IPS DF 19.7 (cell line): ENCODE measurements around the gene DCAF16.
"Not testable (repeated sequence)": the region's sequence is repeated elsewhere in the genome, so short reads cannot be mapped to it uniquely, and the experiment has no call there.

ENCODE experiments used
- DNase-seq: peaks from one replicate; pipeline ENCODE4 v3.0.0-alpha.2; 2013; ENCODE audit warnings: low read depth, low spot score

DCAF16 gene

DNA sequence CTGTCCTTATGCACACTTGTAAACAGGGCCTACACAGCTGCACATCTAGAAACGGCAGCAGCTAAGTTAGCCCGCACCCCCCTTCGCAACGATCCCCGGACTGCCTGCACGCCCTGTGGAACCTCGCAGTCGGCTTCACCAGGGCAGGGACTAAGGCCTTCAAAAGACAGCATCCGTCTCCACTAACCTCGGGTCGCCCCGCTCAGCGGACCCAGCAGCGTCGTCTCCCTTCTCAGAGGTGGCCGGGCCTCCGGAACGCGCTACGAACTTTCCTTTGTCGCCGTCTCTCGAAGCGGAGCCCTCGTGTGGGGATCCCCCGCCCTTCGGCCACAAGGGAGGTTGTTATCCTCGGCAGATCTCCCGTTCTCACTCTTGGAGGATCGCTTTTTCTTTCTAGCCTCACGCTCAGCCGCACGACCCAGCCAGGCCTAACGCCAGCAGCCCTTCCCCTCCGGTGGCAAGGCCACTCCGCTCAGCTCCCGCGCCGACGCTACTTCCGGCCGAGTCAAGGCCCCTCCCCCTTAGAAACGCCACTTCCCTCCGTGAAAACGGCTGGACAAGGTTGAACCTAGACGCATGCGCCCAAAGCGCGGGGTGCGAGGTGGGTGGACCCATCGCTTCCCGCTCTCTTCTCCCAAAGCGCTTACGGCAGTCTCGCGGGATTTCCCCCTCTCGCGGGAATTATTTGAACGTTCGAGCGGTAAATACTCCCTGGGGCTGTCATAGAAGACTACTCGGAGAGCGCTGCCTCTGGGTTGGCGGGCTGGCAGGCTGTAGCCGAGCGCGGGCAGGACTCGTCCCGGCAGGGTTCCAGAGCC lies at the start of gene DCAF16, which contains the start of gene NCAPG:
Gene DCAF16, minus strand, starts transcription at position 498 of the 818 bp plus-strand sequence. CDS start 6,616 bp downstream, outside the sequence.
Gene NCAPG, plus strand, starts transcription at position 720 of the 818 bp plus-strand sequence. CDS start 99 bp downstream, outside the sequence.
- DNase-seq: peak; percentile 94

DNA sequence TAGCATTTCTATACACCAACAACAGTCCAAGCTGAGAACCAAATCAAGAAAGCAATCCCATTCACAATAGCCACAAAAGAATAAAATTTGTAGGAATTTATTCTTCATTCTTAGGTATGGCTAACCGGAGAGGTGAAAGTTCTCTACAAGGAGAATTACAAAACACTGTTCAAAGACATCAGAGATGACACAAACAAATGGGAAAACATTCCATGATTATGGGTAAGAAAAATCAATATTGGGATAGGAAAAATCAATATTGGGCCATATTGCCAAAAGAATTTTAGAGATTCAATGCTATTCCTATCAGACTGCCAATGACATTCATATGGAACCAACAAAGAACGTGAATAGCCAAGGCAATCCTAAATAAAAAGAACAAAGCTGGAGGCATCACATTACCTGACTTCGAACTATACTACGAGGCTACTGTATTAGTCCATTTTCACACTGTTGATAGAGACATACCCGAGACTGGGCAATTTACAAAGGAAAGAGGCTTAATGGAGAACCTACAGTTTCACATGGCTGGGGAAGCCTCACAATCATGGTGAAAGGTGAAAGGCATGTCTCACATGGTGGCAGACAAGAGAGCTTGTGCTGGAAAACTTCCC lies 49.3 kb upstream of the DCAF16 start:
- DNase-seq: no peak

DNA sequence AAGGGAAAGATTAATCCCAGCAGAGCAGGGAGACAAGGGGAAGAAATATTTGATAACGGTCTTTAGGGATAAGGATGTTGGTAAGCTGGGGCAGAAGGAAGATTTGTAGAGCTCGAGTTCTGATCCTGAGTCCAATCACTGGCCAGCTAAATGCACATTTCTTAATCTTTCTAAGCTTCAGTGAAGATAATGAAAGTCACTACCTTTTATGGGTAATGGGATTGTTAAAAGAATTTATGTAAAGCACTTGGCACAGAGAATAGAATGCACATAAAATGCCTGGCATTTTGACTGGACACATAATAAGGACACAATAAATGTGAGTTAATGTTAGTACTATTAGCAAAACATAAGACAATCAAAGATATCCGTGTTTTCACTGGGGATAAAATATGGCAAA lies 43.5 kb upstream of the DCAF16 start:
- no peak for DNase-seq

DNA sequence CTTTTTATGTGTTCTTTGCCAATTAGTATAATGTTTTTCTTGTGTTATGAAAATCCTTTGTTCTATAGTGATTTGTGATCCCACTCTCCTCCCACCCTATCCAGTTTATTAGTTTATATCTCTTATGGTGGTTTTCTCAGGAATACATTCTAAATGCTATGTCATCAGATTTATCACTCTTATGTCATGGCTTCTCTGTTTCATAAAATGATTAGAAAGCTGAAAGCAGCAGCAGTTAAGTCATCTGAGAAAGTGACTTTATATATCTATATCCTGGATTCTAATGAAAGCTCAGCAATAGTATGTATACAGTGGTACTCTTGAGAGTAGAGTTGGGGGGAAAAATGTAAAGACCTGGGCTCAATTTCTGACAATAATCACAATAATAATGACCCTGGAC lies 41.4 kb upstream of the DCAF16 start:
- no peak for DNase-seq

DNA sequence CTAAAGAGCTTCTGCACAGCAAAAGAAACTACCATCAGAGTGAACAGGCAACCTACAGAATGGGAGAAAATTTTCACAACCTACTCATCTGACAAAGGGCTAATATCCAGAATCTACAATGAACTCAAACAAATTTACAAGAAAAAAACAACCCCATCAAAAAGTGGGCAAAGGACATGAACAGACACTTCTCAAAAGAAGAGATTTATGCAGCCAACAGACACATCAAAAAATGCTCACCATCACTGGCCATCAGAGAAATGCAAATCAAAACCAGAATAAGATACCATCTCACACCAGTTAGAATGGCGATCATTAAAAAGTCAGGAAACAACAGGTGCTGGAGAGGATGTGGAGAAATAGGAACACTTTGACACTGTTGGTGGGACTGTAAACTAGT lies 39.7 kb upstream of the DCAF16 start:
- DNase-seq: not testable (repeated sequence)

DNA sequence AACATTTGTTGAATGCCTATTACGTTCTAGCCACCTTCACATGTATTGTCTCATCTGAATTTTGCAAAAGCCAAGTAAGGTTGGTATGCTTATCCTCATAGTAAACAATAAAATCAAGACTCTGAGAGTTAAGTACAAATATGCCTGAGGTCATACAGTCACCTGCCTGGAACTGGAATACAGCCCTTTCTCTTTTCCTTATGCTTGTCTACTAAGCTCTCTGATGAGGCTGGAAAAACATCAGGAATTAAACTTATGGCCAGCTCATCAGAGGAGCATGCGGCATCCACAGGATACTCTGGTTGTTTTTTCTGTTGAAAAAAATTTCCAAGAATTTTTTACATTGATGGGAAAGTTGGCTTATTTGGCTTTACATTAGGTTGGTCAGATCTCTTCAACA lies 35.7 kb upstream of the DCAF16 start:
- DNase-seq: no peak

DNA sequence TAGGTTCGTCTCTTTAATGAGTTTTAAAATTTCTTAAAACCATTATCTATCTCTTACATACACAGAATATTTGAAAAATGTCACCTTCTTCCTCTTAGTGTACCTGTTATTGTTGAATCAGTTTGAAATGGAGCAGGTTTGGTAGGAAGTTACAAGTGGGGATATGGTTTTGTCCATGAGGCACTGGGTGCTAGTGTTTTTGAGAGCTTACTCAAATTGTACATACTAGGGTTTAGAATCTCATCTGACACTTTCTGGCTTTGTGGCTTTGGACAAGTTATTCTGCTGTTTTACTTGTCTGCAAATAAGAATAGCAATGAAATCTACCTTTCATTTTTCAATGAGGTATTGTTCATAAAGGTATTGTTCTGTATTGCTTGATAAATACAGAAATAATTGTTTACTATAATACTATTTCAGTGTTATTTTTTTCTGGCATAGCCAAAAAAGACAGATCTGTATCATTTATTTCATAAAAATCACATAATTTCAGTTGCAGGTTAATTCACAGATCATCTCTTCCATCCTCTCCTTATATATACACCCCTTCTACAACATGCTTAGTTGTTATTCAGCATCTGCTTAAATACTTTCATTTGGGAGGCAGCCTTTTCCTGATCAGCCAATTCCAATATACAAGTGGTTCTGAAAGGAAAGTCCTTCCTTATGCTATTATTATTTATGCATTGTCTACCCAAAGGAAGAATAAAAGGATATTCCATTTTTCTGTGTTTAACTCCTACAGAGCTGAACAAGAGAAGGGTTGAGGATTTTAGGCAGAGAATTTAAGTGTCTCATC lies 13.5 kb upstream of the DCAF16 start:
- no peak for DNase-seq

DNA sequence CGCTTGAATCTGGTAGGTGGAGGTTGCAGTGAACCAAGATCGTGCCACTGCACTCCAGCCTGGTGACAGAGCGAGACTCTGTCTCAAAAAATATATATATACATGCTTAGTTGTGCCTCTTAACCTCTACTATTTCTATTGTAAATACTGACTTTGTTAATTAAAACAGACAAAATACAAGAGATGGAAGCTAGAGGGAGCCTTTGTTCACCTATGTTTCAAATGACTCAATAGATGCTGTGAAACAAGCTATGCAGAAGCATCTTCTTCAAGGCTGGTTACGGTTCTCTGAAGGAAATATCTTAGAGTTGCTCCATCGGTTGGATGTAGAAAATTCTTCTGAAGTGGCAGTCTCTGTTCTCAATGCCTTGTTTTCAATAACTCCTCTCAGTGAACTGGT lies 6.5 kb upstream of the DCAF16 start:
- no peak for DNase-seq

DNA sequence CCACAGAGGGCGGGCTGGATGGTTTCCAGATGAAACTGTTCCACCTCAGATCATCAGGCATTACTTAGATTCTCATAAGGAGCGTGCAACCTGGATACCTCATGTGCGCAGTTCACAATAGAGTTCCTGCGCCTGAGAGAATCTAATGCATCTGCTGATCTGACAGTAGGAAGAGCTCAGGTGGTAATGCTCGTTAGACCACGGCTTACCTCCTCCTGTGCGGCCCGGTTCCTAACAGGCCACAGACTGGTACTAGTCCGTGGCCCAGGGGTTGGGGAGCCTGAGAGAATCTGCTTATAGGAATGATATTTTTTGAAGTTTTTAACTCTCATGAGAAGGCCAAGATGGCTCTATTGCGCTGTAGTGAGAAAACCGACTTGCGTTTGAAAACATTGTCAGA lies 5.6 kb upstream of the DCAF16 start:
- DNase-seq: no peak

DNA sequence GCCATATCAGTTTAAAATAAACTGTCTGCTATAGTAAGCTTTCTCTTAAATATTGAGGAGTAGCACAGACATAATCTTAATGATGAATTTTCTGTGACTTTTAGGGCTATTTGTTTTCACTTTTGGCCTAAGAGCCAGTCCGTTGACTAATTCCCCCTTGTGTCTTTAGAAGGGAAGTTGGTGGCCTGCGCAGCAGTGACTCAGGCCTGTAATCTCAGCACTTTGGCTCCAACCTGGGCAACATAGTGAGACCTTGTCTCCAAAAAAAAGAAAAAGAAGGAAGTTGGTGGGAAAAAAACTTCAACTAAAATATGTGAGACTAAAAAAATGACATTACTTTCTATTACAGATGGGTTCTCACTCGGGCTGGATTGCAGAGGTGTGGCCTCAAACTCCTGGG lies 3.6 kb upstream of the DCAF16 start:
- DNase-seq: no peak

DNA sequence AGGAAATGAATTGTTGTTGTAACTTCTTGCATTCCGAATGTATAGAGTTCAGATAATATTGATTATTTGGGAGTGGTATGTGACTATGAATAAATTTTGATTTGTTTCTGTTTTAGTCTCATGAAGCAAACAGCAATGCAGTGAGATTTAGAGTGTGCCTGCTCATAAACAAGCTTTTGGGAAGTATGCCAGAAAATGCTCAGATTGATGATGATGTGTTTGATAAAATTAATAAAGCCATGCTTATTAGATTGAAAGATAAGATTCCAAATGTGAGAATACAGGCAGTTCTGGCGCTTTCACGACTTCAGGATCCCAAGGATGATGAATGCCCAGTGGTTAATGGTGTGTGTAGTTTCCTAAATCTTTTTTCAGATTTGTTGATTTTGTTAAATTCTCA lies 2.2 kb upstream of the DCAF16 start:
- no peak for DNase-seq

DNA sequence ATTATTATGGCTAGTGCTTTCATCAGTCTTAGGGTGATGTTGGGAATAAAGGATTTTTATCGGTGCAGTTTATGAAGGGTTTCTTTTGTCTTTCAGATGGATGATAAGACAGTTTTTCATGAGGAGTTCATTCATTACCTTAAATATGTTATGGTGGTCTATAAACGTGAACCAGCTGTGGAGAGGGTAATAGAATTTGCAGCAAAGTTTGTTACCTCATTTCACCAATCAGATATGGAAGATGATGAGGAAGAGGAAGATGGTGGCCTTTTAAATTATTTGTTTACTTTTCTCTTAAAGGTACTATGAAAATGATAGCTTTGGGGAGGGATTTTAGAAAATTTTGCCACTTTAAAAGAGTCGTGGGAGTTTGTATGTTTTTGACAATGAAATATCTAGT lies 1.6 kb upstream of the DCAF16 start:
- DNase-seq: no peak

DNA sequence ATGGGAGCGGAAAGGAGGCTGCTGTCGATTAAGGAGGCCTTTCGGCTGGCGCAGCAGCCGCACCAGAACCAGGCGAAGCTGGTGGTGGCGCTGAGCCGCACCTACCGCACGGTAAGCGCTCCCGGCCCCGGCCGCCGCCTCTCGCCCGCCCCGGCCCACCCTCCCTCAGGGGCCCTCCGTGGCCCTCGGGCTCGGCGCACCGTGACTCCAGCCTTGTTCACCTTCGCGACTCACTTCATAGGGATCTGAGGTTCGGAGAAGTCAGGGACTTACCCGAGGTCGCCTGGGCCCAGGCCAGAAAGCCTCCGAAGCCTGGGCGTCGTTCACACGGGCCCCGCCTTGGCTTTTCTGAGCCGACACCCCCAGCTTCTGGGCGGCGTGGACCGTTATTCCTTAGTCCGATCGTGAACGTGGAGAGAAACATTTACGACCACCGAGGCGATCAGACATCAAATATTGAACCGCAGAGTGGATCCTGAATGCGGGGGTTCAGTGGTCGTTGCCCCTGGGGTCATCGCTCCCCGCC lies 584 bp upstream of the DCAF16 start:
- no peak for DNase-seq

DNA sequence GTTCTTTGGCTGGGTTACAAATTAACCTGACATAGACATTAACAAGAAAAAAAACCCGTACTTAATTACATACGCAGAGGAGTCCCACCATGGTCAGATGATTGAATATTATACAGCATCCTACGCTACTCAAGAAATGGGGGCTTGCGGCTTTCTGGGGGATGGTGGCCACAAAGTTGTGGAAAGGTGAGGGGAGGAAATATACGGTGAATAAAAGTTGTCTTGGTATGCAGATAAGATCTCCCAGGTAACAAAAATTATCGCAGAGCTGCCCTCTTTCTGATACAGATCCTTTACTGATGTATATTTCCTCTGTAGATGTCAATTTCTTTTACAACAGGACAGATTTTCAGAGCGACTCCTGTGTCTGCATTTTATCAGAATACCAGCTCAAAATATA lies 890 bp downstream of the DCAF16 start:
- DNase-seq: no peak

DNA sequence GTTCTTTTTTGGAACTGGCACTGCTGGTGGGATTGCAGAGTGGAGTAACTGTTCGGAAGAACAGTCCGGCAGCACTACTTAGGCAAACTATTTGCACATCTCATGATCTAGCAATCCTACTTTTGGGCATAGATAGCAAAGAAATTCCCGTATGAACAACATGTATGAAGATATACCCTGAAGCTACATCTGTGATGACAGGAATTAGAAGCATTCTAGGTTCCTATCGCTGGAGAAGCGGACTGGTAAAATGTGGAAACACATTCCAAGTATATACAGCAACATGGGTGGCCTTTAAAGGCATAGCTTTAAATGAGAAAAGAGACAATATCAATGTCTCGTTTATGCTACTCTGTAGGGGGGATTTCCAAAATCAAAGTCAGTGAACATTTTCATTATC lies 3.1 kb downstream of the DCAF16 start:
- DNase-seq: no peak

DNA sequence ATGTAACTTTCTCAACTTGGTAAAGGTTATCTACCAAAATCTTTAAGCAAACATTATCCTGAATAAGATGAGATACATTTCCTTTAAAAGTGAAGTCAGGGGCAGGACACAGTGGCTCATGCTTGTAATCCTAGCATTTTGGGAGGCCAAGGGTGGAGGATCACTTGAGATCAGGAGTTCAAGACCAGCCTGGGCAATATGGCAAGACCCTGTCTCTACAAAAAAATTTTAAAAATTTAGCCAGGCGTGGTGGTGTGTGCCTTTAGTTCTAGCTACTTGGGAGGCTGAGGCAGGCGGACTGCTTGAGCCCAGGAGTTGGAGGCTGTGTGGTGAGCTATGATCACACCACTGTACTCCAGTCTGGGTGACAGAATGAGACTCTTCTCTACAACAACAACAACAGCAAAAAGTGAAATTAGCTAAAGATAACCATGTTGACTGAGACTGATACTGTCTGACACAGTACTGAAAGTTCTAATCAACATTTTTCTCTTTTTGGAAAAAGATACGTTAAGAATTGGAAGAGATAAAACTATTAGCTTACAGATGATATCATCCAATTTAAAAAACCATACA lies 4.9 kb downstream of the DCAF16 start:
- DNase-seq: no peak

DNA sequence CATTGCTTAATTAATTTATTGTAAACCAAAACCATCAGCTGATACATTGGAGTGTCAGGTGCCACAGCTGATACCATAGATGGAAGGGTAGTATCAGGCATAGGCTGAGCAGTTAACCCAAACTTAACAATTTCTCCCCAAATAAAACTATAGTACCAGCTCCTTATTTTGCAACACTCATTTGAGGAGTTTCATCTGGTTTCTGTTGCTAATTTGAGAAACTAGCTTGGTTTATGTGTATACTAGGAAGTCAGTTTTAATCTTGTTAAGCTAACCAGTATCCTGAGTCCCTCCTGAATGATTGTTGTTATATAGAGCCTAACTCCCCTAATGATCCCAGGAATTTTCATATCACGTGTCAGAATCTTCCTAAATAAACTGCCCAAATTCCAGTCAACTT lies 12.7 kb downstream of the DCAF16 start:
- no peak for DNase-seq

DNA sequence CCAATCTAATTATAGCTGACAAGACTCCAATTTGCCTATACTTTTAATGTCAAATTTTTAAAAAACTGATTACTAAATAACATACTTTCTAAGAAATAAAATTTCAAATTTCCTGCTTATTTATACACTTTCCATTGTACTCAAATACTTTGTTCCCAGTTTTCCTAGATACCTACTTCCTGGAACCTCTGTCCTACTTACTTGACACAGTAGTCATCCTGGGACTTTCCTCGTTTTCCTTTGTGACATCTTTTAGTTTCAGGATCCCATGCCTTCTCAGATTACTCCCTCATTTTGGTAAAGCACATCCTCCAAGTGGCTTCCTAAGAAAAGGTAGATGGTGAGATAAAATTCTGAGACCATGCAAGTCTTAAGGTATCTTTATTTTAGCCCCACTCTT lies 15.8 kb downstream of the DCAF16 start:
- DNase-seq: no peak

DNA sequence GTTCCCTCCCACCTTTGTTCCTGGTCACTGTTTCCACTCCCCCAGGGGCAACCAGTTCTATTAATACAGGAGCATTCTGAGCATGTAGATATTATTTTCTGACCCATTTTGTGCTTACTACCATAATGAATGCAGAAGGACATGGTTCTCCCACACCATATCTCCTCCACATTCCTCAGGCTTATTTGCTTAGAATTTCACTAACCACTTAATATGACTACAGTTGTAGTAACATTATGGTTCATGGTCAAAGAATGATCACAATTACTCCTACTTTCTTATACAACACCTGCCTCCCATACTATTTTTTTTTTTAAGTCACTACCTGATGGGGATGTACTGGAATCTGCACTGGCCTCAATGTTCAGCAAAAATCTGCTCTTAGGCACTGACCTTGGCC lies 21.6 kb downstream of the DCAF16 start:
- DNase-seq: no peak

DNA sequence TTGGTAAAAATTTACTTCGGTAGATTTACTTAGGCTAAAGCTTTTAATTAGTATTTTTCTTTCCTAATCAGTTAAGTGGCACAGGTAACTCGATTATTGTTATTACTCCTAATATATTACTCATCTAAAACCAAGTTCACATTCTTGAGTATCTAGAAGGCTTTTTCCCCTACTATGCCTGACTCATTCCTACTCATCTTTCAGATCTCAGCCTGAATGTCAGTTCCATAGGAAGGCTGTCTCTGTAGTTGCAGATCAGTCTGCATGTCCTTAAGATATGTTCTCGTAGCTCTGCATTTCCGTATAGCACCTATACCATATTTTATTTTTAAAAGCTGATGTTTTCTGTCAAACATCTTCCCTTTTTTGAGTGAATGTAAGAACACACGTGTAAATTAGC lies 23.2 kb downstream of the DCAF16 start:
- no peak for DNase-seq

DNA sequence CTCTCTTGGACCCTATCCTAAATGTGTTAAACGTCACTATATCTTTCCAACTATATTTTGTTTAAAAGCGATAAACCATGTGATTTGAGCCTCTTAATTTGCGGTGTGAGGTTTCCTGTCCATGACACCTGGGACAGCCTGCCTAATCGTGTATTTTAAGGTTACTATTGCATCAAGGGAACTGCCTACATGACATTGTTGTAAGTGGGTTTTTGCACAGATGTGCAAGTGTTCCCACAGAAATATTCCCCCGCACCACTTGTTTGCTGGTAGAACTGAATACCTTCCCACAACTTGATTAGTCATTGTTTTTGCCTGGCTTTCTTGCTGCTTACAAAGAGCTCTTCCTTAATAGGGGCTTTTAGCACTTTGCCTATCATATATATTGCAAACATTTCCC lies 24.0 kb downstream of the DCAF16 start:
- DNase-seq: no peak

DNA sequence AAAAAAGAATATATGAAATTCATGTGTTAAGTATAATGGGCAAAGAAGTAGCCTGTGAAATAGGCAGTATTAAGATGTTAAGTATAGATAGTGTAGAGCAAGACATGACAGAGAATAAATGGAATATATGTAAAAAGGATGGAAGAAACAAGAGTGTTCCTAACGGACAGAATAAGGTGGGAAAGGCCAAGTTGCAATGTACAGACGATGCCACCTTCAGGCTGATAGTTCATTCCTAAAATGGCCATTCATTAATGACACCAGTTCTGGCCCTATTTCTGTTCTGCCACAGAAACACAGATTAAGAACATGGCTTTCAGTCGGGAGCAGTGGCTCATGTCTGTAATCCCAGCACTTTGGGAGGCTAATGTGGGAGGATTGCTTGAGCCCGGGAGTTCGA lies 24.7 kb downstream of the DCAF16 start:
- DNase-seq: no peak
